ENCODE data around the gene SEL1L3.

The SEL1L3 gene

DNA sequence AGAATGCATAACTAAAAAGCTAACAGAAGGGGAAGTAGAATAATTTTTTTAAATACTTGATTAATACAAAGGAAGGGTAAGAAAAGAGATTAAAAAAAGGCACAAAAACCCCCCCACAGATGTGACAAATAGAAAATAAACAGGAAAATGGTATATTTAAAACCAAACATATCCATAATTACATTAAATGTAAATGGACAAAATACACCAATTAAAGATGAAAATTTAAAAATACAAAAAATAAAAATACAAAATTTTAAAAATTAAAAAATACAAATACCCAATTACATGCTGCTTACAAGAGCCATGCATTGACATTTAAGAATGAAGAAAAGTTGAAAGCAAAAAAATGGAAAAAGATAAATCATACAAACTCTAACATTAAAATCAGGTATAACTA, 86.0 kb downstream of the SEL1L3 start:
- TF ChIP-seq, protein P1, sequence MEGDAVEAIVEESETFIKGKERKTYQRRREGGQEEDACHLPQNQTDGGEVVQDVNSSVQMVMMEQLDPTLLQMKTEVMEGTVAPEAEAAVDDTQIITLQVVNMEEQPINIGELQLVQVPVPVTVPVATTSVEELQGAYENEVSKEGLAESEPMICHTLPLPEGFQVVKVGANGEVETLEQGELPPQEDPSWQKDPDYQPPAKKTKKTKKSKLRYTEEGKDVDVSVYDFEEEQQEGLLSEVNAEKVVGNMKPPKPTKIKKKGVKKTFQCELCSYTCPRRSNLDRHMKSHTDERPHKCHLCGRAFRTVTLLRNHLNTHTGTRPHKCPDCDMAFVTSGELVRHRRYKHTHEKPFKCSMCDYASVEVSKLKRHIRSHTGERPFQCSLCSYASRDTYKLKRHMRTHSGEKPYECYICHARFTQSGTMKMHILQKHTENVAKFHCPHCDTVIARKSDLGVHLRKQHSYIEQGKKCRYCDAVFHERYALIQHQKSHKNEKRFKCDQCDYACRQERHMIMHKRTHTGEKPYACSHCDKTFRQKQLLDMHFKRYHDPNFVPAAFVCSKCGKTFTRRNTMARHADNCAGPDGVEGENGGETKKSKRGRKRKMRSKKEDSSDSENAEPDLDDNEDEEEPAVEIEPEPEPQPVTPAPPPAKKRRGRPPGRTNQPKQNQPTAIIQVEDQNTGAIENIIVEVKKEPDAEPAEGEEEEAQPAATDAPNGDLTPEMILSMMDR (IDR thresholded peaks at IDR 0.05; ENCODE audit: low read depth, low read length): no peak
- no peak for TF ChIP-seq EZH2phosphoT487 (IDR thresholded peaks at IDR 0.05; ENCODE audit: low read depth)
- no peak overlapping the region for H3K9ac ChIP-seq (ENCODE audit: low read length)
- peaks cover 3% of the 10 kb centered on the region for H4K20me1 ChIP-seq (ENCODE audit: insufficient read depth, low read length)
- no peak overlapping the region for H3K4me3 ChIP-seq (ENCODE audit: low read length)
- H3K79me2 ChIP-seq (ENCODE audit: low read length): no peaks in the 10 kb centered on the region
- no peaks in the 10 kb centered on the region for H3K9me3 ChIP-seq (ENCODE audit: insufficient read depth, low read length)
- no peak overlapping the region for H2AFZ ChIP-seq (ENCODE audit: low read depth, low read length)
- H3K4me2 ChIP-seq (ENCODE audit: low read length): no peak overlapping the region
- no peaks in the 10 kb centered on the region for H3K27me3 ChIP-seq (ENCODE audit: low read depth, low read length)
- peaks cover 9% of the 10 kb centered on the region for H3K4me1 ChIP-seq (ENCODE audit: low read length)
- H3K27ac ChIP-seq (ENCODE audit: low read length): no peak overlapping the region
- peaks cover 68% of the 10 kb centered on the region for H3K36me3 ChIP-seq (replicated peaks; ENCODE audit: low read depth, low read length)

DNA sequence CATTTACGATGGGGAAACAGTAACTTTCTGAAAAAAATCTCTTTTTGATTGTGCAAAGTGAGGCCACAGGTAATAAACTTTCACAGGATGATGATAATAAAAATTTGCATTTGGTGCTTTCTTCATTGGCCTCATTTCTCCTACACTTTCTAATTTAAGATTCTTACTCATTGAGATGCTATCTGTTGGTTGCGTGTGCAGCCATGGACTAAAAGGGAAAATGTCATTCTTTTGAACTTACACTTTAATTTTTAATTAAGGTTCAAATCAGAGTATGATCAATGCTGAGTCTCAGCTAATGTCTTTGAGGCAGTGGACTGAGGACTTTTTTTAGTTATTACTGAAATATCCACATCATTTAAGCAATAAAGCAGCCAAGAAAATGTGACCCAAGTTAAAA, 87.6 kb downstream of the SEL1L3 start:
- Histone ChIP-seq H3K27ac (ENCODE audit: low read length) (no peak overlapping the region), H3K4me1 (ENCODE audit: low read length) (peaks cover 9% of the 10 kb centered on the region), H3K4me2 (ENCODE audit: low read length) (no peak overlapping the region), H3K36me3 (replicated peaks; ENCODE audit: low read depth, low read length) (peaks cover 62% of the 10 kb centered on the region), H4K20me1 (ENCODE audit: insufficient read depth, low read length) (peaks cover 3% of the 10 kb centered on the region), H3K27me3 (ENCODE audit: low read depth, low read length) (no peaks in the 10 kb centered on the region), H2AFZ (ENCODE audit: low read depth, low read length) (no peak overlapping the region), H3K9me3 (ENCODE audit: insufficient read depth, low read length) (no peaks in the 10 kb centered on the region), H3K9ac (ENCODE audit: low read length) (no peak overlapping the region), H3K79me2 (ENCODE audit: low read length) (no peaks in the 10 kb centered on the region), H3K4me3 (ENCODE audit: low read length) (no peak overlapping the region)
- TF ChIP-seq EZH2phosphoT487 (IDR thresholded peaks at IDR 0.05; ENCODE audit: low read depth): no peak
- TF ChIP-seq, protein P1 (IDR thresholded peaks at IDR 0.05; ENCODE audit: low read depth, low read length): no peak

DNA sequence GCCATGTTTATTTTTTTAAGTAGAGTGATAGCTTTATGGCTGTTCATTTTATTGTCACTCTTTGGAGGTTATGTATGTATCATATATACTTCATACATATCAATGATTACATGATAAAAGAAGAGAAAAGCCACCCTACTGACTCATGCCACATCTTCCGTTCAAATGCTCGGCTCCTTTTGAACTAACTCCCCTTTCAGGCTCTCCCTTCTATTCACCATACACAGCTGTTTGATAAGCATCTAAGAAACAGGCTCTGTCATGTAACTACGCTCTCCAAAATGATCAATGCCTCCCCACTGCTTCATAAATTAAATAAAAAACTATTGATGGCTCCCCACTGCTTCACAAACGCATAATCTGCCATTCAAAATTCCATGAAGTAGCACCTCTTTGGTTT, 89.4 kb downstream of the SEL1L3 start:
- H4K20me1 ChIP-seq (ENCODE audit: insufficient read depth, low read length): peaks cover 3% of the 10 kb centered on the region
- H3K4me2 ChIP-seq (ENCODE audit: low read length): no peak overlapping the region
- no peak overlapping the region for H3K9ac ChIP-seq (ENCODE audit: low read length)
- H3K4me3 ChIP-seq (ENCODE audit: low read length): no peak overlapping the region
- no peaks in the 10 kb centered on the region for H3K9me3 ChIP-seq (ENCODE audit: insufficient read depth, low read length)
- no peak overlapping the region for H3K27ac ChIP-seq (ENCODE audit: low read length)
- H3K4me1 ChIP-seq (ENCODE audit: low read length): peaks cover 9% of the 10 kb centered on the region
- H3K79me2 ChIP-seq (ENCODE audit: low read length): no peaks in the 10 kb centered on the region
- no peak overlapping the region for H2AFZ ChIP-seq (ENCODE audit: low read depth, low read length)
- H3K27me3 ChIP-seq (ENCODE audit: low read depth, low read length): no peaks in the 10 kb centered on the region
- no peak for TF ChIP-seq EZH2phosphoT487 (IDR thresholded peaks at IDR 0.05; ENCODE audit: low read depth)
- TF ChIP-seq, protein P1 (IDR thresholded peaks at IDR 0.05; ENCODE audit: low read depth, low read length): no peak
- peaks cover 52% of the 10 kb centered on the region for H3K36me3 ChIP-seq (replicated peaks; ENCODE audit: low read depth, low read length)

DNA sequence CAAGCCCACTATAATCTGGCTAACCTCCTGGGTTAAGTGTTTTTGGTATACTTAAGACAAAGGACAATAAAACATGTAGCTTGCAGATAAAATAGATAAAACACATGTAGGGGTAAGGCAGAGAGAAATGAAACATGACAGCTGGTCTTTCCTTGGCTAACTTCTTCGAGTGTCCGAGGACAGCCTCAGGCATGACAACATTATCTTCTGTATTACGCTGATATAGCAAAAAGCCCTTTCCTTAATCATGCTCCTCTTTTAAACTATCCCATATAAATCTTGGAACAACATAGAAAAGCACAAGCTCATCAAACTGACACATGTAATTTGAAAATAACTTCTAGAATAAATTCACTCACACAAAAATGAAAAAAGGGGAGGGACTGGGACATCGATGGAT, 91.1 kb downstream of the SEL1L3 start:
- H3K9ac ChIP-seq (ENCODE audit: low read length): no peak overlapping the region
- H3K27me3 ChIP-seq (ENCODE audit: low read depth, low read length): no peaks in the 10 kb centered on the region
- H3K4me3 ChIP-seq (ENCODE audit: low read length): no peak overlapping the region
- peaks cover 3% of the 10 kb centered on the region for H4K20me1 ChIP-seq (ENCODE audit: insufficient read depth, low read length)
- no peak overlapping the region for H2AFZ ChIP-seq (ENCODE audit: low read depth, low read length)
- TF ChIP-seq, protein P1 (IDR thresholded peaks at IDR 0.05; ENCODE audit: low read depth, low read length): no peak
- no peak for TF ChIP-seq EZH2phosphoT487 (IDR thresholded peaks at IDR 0.05; ENCODE audit: low read depth)
- no peaks in the 10 kb centered on the region for H3K9me3 ChIP-seq (ENCODE audit: insufficient read depth, low read length)
- no peaks in the 10 kb centered on the region for H3K79me2 ChIP-seq (ENCODE audit: low read length)
- H3K4me2 ChIP-seq (ENCODE audit: low read length): no peak overlapping the region
- H3K36me3 ChIP-seq (replicated peaks; ENCODE audit: low read depth, low read length): peaks cover 49% of the 10 kb centered on the region
- peaks cover 9% of the 10 kb centered on the region for H3K4me1 ChIP-seq (ENCODE audit: low read length)
- no peak overlapping the region for H3K27ac ChIP-seq (ENCODE audit: low read length)
